Hepatocyte (in vitro differentiated cells): ENCODE measurements around the gene DNAAF1.

Experiments used
- EZH2 ChIP-seq: fragments of 200-600 bp; sonication (generic); IDR thresholded peaks from 2 replicates; pipeline ENCODE4 v1.6.1; 2016; ENCODE audit warnings: antibody characterized with exemption, mild to moderate bottlenecking, borderline replicate concordance
- TF ChIP-seq, protein P1 (sequence below): fragments of 200-600 bp; sonication (generic); IDR thresholded peaks from 2 replicates; pipeline ENCODE4 v1.5.1; 2016; ENCODE audit warnings: antibody characterized with exemption, mild to moderate bottlenecking; ENCODE audit not compliant: poor library complexity

DNA sequence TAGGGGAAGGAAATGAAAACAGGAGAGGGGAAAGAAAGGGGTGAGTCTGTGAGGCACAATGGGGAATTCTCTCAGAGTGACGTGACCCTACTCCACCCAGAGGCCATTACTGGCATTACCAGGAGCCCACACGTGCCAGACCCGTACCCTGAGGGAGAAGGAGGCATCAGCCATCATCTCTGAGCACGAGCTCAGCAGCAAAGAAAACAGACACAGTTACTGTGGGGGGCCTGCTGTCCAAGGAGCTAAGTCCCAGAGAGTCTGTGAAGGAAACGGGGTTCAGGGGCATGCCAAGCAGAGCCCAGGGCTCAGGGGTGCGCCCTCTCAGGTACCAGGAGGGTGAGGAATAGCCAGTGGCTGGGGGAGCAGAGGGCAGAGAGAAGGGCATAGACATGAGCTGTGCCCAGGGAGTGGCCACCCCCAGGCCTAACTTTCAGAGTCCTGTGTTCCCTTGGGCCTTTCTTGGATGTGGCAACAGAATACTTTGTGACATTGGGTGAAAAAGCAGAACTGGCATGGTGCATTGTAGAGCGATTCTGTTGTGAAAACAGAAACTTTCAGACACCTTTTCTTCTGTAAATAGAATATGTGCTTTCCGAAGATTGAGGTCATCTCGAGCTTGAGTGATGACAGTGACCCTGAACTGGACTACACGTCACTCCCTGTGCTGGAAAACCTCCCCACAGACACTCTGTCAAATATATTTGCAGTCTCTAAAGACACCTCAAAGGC, 30.4 kb downstream of the DNAAF1 start:
- TF ChIP-seq, protein P1, sequence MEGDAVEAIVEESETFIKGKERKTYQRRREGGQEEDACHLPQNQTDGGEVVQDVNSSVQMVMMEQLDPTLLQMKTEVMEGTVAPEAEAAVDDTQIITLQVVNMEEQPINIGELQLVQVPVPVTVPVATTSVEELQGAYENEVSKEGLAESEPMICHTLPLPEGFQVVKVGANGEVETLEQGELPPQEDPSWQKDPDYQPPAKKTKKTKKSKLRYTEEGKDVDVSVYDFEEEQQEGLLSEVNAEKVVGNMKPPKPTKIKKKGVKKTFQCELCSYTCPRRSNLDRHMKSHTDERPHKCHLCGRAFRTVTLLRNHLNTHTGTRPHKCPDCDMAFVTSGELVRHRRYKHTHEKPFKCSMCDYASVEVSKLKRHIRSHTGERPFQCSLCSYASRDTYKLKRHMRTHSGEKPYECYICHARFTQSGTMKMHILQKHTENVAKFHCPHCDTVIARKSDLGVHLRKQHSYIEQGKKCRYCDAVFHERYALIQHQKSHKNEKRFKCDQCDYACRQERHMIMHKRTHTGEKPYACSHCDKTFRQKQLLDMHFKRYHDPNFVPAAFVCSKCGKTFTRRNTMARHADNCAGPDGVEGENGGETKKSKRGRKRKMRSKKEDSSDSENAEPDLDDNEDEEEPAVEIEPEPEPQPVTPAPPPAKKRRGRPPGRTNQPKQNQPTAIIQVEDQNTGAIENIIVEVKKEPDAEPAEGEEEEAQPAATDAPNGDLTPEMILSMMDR = peak; percentile 65
- TF ChIP-seq EZH2 = no peak
